ENCODE data around the gene MON1A.
A peak's percentile ranks its signal among the peaks of the same experiment; 100 is the strongest.
"Not testable (repeated sequence)": the region's sequence is repeated elsewhere in the genome, so short reads cannot be mapped to it uniquely, and the experiment has no call there.

The MON1A gene

GRCh38 chr3:49908373-49909199, 21.0 kb downstream of the MON1A start:
- TF ChIP-seq PAX5 (IDR thresholded peaks at IDR 0.05; ENCODE audit: insufficient read depth, low read length, severe bottlenecking), result no peak
- no peak for TF ChIP-seq SPI1 (IDR thresholded peaks at IDR 0.05; ENCODE audit: low read depth, low read length)
- no peak for TF ChIP-seq TAF1 (IDR thresholded peaks at IDR 0.05; ENCODE audit: low read depth, low read length)
- no peak for TF ChIP-seq POU2F2 (IDR thresholded peaks at IDR 0.05; ENCODE audit: low read depth, low read length)
- no peak for TF ChIP-seq POLR2A (IDR thresholded peaks at IDR 0.05; ENCODE audit: low read depth, low read length)
- no peak for TF ChIP-seq POLR2AphosphoS5 (IDR thresholded peaks at IDR 0.05; ENCODE audit: low read depth, low read length)
- FAIRE-seq (no peak), DNase-seq (ENCODE audit: insufficient read length, low spot score) (no peak)

- DNase-seq (ENCODE audit: insufficient read length, low spot score) (peak; percentile 79), FAIRE-seq (peak; percentile 98)
- TF ChIP-seq POLR2A (IDR thresholded peaks at IDR 0.05; ENCODE audit: low read depth, low read length) (no peak), SPI1 (IDR thresholded peaks at IDR 0.05; ENCODE audit: low read depth, low read length) (peak; percentile 84), POU2F2 (IDR thresholded peaks at IDR 0.05; ENCODE audit: low read depth, low read length) (no peak), TAF1 (IDR thresholded peaks at IDR 0.05; ENCODE audit: low read depth, low read length) (no peak)
These were observed 23.4 kb downstream of the MON1A start for GRCh38 chr3:49906073-49906743.

DNA sequence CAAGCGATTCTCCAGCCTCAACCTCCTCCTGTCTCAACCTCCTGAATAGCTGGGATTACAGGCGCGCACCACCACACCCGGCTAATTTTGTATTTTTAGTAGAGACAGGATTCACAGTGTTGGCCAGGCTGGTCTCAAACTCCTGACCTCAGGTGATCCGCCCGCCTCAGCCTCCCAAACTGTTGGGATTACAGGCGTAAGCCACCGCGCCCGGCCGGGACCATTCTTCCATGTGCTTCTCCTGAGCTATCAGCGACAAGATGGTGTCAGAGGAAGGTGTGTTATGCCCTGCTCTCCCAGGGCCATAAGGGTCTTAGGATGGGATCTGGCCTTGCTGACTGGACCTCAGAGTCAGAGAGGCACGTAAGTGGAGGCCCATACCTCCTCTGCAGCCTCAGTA, 25.2 kb downstream of the MON1A start:
- DNase-seq (ENCODE audit: insufficient read length, low spot score); FAIRE-seq: not testable (repeated sequence)

DNA sequence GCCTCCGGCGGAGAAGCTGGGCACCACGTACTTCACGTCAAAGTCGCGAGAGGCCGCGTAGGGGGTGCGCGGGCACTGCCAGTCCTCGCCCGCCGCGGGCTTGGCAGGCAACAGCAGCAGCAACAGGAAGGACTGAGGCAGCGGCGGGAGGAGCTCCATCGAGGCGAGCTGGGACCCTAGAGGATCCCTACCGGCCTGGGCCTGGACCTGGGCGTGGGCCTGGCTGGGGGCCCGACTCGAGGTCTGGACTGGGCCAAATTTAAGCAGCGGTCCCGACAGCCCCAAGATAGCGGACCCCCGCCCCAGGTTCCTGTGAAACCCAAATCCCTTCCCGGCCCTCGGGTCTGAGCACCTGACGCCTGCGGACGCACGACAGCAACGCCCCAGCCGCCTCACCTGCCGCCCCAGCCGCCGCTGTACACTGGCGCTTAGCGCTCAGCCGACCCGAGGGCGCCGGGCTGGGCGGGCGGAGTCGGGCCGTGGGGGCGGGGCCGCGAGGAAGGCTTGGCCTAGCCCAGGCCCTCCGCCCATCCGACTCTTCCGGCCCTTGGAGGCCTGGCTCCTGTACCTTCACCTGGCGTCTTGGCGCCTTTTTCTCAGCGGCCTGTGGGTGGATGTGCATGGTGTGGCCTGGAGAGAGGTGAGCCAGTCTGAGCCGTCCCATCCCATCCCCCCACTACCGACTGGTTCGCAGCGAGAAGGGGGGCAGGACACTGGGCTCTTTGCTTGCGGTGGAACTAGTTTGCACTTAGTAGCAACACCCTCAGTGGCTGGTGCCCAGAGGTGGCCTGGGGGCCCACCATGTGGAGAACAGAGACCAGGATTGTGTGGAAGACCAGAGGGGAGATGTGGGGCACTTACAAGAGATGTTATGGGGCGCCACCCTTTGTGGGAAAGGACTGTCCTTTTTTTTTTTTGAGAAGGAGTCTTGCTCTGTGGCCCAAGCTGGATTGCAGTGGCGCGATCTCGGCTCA, 25.9 kb downstream of the MON1A start, which contains the start of gene MST1R:
TSS of gene MST1R (minus strand) at position 423 of the 974 bp plus-strand sequence. CDS start at position 159, 264 bp downstream.
- FAIRE-seq (peak; percentile 93), DNase-seq (ENCODE audit: insufficient read length, low spot score) (peak; percentile 95)
- TF ChIP-seq POLR2AphosphoS5 (IDR thresholded peaks at IDR 0.05; ENCODE audit: low read depth, low read length) (0 out of 2 replicates have a peak, but pooled peaks have one; percentile 56), SPI1 (IDR thresholded peaks at IDR 0.05; ENCODE audit: low read depth, low read length) (no peak), POLR2A (IDR thresholded peaks at IDR 0.05; ENCODE audit: low read depth, low read length) (peak; percentile 52; the same call in 1 of the 2 replicates)

- DNase-seq (ENCODE audit: insufficient read length, low spot score) (no peak), FAIRE-seq (peak; percentile 16)
- TF ChIP-seq TAF1 (IDR thresholded peaks at IDR 0.05; ENCODE audit: low read depth, low read length) (no peak), POLR2AphosphoS5 (IDR thresholded peaks at IDR 0.05; ENCODE audit: low read depth, low read length) (no peak), SPI1 (IDR thresholded peaks at IDR 0.05; ENCODE audit: low read depth, low read length) (no peak), PAX5 (IDR thresholded peaks at IDR 0.05; ENCODE audit: insufficient read depth, low read length, severe bottlenecking) (no peak), POU2F2 (IDR thresholded peaks at IDR 0.05; ENCODE audit: low read depth, low read length) (no peak), POLR2A (IDR thresholded peaks at IDR 0.05; ENCODE audit: low read depth, low read length) (no peak)
These were observed 26.9 kb downstream of the MON1A start for GRCh38 chr3:49902511-49903345.

- FAIRE-seq (peak; percentile 78), DNase-seq (ENCODE audit: insufficient read length, low spot score) (no peak)
- TF ChIP-seq POLR2AphosphoS5 (IDR thresholded peaks at IDR 0.05; ENCODE audit: low read depth, low read length), result no peak
- no peak for TF ChIP-seq POLR2A (IDR thresholded peaks at IDR 0.05; ENCODE audit: low read depth, low read length)
- no peak for TF ChIP-seq SPI1 (IDR thresholded peaks at IDR 0.05; ENCODE audit: low read depth, low read length)
- TF ChIP-seq PAX5 (IDR thresholded peaks at IDR 0.05; ENCODE audit: insufficient read depth, low read length, severe bottlenecking), result no peak
- TF ChIP-seq TAF1 (IDR thresholded peaks at IDR 0.05; ENCODE audit: low read depth, low read length), result no peak
- TF ChIP-seq POU2F2 (IDR thresholded peaks at IDR 0.05; ENCODE audit: low read depth, low read length), result no peak
These were observed 28.0 kb downstream of the MON1A start for GRCh38 chr3:49901366-49902339.

DNA sequence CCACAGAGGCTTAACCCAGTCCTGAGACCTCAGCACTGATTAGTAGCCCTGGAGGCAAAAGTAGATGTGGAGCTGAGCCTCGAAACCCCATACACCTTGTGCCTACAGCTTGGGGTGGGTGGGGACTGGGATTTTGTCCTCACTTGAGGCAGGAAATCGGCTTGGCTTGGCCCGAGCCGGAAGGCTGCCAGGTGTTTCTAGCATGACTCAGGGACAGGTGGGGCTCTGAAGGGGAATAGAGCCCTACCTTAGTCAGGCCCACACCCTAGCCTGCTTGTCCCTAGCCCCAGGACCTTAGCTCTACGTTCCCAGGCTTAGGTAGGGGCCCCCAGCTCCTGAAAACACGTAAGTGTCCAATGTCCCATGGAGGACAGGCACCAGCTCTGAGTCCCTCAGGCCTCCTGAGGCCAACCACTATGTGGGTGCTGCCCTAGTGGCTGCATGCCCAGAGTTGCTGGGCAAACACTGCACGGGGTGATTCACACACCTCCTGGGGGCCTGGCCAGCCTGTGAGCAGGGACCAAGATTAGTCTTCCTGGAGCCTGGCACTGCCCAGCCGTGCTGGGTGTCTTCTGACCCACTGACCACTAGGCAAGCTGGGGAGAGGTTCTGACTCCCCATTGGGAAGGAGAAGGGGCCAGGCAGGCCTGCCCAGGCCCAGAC, 29.0 kb downstream of the MON1A start:
- DNase-seq (ENCODE audit: insufficient read length, low spot score) (no peak), FAIRE-seq (no peak)
- no peak for TF ChIP-seq TAF1 (IDR thresholded peaks at IDR 0.05; ENCODE audit: low read depth, low read length)
- TF ChIP-seq PAX5 (IDR thresholded peaks at IDR 0.05; ENCODE audit: insufficient read depth, low read length, severe bottlenecking), result no peak
- TF ChIP-seq POU2F2 (IDR thresholded peaks at IDR 0.05; ENCODE audit: low read depth, low read length), result no peak
- no peak for TF ChIP-seq SPI1 (IDR thresholded peaks at IDR 0.05; ENCODE audit: low read depth, low read length)
- TF ChIP-seq POLR2A (IDR thresholded peaks at IDR 0.05; ENCODE audit: low read depth, low read length), result no peak
- no peak for TF ChIP-seq POLR2AphosphoS5 (IDR thresholded peaks at IDR 0.05; ENCODE audit: low read depth, low read length)
